BLaER1 (cell line): Measurements from ENCODE around the gene RGS12.

Source experiments
- H3K27ac ChIP-seq: shearing (Covaris generic); formaldehyde crosslinking; 2 replicates; pipeline ENCODE4 v1.8.1; 2022
- H3K27me3 ChIP-seq: shearing (Covaris generic); formaldehyde crosslinking; 2 replicates; pipeline ENCODE4 v1.8.1; 2022
- H3K36me3 ChIP-seq: shearing (Covaris generic); formaldehyde crosslinking; 2 replicates; pipeline ENCODE4 v1.8.1; 2022
- H3K4me1 ChIP-seq: shearing (Covaris generic); formaldehyde crosslinking; 2 replicates; pipeline ENCODE4 v1.8.1; 2022
- H3K4me2 ChIP-seq: shearing (Covaris generic); formaldehyde crosslinking; 2 replicates; pipeline ENCODE4 v1.8.1; 2022
- H3K4me3 ChIP-seq: shearing (Covaris generic); formaldehyde crosslinking; 2 replicates; pipeline ENCODE4 v1.8.1; 2022
- H3K9ac ChIP-seq: shearing (Covaris generic); formaldehyde crosslinking; 2 replicates; pipeline ENCODE4 v1.8.1; 2022
- H3K9me3 ChIP-seq: shearing (Covaris generic); formaldehyde crosslinking; 2 replicates; pipeline ENCODE4 v1.8.1; 2022
- H4K20me1 ChIP-seq: shearing (Covaris generic); formaldehyde crosslinking; 2 replicates; pipeline ENCODE4 v1.8.1; 2022
- Cebpa-rat ChIP-seq: shearing (Covaris generic); IDR thresholded peaks from 2 replicates; pipeline ENCODE4 v1.8.1; 2022

RGS12 gene

DNA sequence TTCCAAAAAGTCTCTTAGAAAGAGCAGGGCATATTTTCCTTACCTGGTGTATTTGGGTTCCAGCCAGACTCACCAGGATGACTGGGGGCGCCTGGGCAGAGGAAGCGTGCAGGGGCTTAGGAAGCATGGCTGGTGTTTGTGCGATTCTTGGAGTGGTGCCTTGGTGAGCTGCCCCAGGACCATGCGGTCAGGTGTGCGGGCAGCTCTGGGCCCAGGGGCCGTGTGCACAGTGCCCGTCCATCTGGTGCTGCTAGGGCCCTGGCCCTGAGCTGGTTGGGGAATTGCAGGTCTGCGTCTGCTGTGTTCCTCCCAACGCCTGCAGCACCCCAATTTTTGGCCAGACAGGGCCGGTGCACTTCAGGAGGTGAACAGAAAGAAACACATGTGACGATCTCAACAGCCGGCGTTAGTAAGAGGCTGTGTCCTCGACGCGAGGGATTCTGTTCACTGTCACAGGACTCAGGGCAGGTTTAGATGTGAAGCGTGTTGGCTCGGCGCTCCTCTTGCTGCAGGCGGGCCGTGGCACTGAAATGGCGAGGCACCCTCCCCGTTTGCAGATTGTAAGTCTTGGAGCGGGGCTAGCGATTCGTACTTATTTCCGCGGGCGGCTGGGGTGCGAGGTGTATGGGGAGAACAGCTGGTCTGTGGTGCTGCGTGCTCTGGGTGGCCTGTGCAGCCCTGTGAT, 15.2 kb downstream of the RGS12 start:
- Histone ChIP-seq H3K27me3 (no peaks in the 10 kb centered on the region), H3K9ac (peak overlapping the region; percentile 90), H3K36me3 (peaks cover 25% of the 10 kb centered on the region), H3K9me3 (no peaks in the 10 kb centered on the region), H3K4me2 (peak overlapping the region; percentile 96), H4K20me1 (peaks cover 39% of the 10 kb centered on the region), H3K27ac (peak overlapping the region; percentile 99), H3K4me1 (peaks cover 100% of the 10 kb centered on the region), H3K4me3 (peak overlapping the region; percentile 2; the same call in 1 of the 2 replicates)
- no peak for TF ChIP-seq Cebpa-rat

DNA sequence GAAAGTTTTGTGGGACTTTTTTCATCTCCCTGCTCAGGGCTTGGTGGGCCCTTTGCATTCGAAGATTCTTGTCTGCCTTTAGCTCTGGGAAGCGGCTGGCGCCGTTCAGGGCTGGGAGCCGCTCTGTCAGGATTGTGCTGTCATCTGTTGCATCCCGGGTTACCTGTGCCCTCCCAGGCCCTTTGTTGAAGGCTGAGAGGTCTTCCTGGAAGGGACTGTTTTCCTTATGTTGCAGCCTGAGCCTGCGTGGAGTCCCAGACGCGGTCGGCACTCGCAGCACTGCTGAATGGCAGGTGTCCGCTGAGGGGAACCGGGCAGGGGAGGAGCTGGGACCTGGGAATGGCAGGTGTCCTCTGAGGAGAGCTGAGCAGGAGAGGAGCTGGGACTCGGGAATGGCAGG, 15.9 kb downstream of the RGS12 start:
- no peaks in the 10 kb centered on the region for H3K27me3 ChIP-seq
- peak overlapping the region; percentile 96 for H3K4me2 ChIP-seq
- peaks cover 31% of the 10 kb centered on the region for H3K36me3 ChIP-seq
- H3K9ac ChIP-seq: peak overlapping the region; percentile 90; the same call in 1 of the 2 replicates
- no peak overlapping the region for H3K4me3 ChIP-seq
- H3K4me1 ChIP-seq: peaks cover 100% of the 10 kb centered on the region
- TF ChIP-seq Cebpa-rat: no peak
- H3K9me3 ChIP-seq: no peaks in the 10 kb centered on the region
- H4K20me1 ChIP-seq: peaks cover 41% of the 10 kb centered on the region
- peak overlapping the region; percentile 99 for H3K27ac ChIP-seq

DNA sequence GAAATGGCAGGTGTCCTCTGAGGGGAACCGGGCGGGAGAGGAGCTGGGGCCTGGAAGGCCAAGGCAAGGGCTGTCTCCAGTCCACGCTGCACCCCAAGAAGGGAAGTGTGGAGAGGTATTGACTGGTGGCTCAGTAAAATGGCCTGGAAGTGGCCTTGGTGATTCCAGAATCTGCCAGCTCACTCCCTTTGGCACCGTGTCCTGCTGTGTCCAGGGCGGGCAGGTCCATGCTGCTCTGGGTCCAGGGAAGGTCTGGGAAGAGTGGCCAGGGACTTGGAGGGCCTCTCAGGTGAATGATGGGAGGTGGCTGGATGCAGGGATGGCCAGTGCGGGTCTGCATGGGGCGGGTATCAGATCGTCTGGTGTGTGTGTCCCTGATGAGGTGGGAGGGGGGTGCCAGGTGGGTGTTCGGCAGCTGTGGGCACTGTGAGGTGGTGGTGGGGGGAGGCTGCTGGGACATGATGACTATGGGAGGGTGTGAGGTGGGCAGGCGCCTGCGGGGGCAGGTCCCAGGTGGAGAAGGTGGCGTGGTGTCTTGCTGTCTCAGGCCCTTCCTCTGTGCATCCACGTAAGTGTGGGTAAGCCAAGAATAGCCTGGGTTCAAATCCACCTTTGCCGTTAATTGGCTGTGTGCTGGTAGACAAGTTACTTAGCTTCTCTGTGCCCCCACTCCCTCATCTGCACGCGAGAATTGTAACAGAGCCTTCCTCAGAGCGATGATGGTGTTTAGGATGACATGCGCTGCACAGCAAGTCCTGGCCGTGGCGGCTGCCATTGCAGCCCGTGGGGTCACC, 17.7 kb downstream of the RGS12 start:
- no peak overlapping the region for H3K9ac ChIP-seq
- no peaks in the 10 kb centered on the region for H3K27me3 ChIP-seq
- H3K27ac ChIP-seq: peak overlapping the region; percentile 56
- H3K36me3 ChIP-seq: peaks cover 46% of the 10 kb centered on the region
- peaks cover 56% of the 10 kb centered on the region for H4K20me1 ChIP-seq
- no peak overlapping the region for H3K4me3 ChIP-seq
- no peaks in the 10 kb centered on the region for H3K9me3 ChIP-seq
- peak overlapping the region; percentile 96 for H3K4me2 ChIP-seq
- no peak for TF ChIP-seq Cebpa-rat
- H3K4me1 ChIP-seq: peaks cover 90% of the 10 kb centered on the region

DNA sequence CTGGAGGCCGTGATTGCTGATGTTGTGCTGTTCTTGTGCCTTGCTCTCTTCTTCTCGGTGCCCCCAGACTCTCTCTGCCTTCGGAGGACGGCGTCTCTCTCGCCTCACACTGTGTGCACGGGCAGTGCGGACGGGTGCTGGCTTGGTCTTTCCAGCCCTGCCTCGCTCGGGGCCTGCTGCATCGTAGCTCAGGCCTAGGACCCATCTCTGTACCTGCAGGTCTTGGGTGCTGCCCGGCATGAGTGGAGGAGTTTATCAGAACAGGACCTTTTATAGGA, 18.2 kb downstream of the RGS12 start:
- H3K9me3 ChIP-seq: no peaks in the 10 kb centered on the region
- peaks cover 51% of the 10 kb centered on the region for H3K36me3 ChIP-seq
- peak overlapping the region; percentile 56 for H3K27ac ChIP-seq
- peak overlapping the region; percentile 96 for H3K4me2 ChIP-seq
- peaks cover 62% of the 10 kb centered on the region for H4K20me1 ChIP-seq
- H3K4me3 ChIP-seq: no peak overlapping the region
- H3K9ac ChIP-seq: no peak overlapping the region
- H3K27me3 ChIP-seq: no peaks in the 10 kb centered on the region
- TF ChIP-seq Cebpa-rat: no peak
- H3K4me1 ChIP-seq: peaks cover 85% of the 10 kb centered on the region

DNA sequence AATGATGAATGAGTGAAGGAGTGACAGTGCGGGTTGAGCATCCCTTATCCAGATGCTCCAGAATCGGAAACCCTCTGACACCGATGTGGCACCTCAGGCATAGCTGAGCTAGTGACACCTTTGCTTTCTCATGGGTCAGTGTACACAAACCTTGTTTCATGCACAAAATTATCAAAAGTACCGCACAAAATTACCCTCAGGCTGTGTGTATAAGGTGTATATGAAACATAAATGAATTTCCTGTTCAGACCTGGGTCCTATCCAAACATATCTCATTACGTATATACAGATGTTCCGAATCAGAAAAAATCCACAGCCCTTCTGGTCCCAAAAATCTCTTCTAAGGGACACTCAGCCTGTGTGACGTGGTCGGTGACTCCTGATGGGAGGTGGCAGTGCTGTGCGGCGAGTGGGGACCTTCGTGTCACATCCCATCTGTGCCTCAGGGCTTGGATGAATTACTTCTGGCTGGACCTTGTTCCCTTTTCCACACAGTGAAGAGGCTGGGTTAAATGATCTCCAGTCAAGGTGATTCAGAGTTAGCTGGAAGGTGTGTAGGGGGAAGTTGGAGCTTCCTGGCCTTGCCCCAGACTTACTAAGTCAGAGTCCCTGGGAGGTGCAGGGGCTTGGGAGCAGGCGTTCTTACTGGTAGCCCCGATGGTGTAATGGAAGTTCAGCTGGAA, 18.8 kb downstream of the RGS12 start:
- Histone ChIP-seq H4K20me1 (peaks cover 68% of the 10 kb centered on the region), H3K36me3 (peaks cover 57% of the 10 kb centered on the region), H3K4me1 (peaks cover 79% of the 10 kb centered on the region), H3K27ac (peak overlapping the region; percentile 56; the same call in 1 of the 2 replicates), H3K27me3 (no peaks in the 10 kb centered on the region), H3K4me3 (no peak overlapping the region), H3K9ac (no peak overlapping the region), H3K9me3 (no peaks in the 10 kb centered on the region), H3K4me2 (0 out of 2 replicates have a peak overlapping the region, but pooled peaks have one; percentile 96)
- no peak for TF ChIP-seq Cebpa-rat

DNA sequence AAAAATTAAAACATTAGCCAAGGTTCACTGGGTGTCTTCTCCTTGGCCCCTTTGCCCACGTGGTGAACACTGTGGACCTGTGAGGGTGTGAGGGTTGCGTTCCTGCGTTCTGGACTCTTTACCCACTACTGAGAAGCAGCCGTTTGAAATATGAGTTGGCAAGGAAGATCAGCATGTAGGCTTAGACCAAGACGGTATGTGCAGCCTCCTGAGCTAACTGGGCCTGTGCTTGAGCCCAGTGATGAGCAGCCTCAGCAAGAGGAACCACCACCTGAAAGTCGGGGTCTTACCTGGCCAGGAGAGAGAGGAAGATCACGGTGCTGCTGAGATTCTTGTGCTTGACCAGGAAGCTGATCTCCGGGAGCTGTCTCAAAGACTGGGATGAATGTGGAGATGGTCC, 19.5 kb downstream of the RGS12 start:
- Histone ChIP-seq H3K36me3 (peaks cover 64% of the 10 kb centered on the region), H3K4me2 (no peak overlapping the region; the same call in 1 of the 2 replicates), H3K4me1 (peaks cover 76% of the 10 kb centered on the region), H4K20me1 (peaks cover 75% of the 10 kb centered on the region), H3K27me3 (no peaks in the 10 kb centered on the region), H3K9me3 (no peaks in the 10 kb centered on the region), H3K4me3 (no peak overlapping the region), H3K27ac (0 out of 2 replicates have a peak overlapping the region, but pooled peaks have one; percentile 56), H3K9ac (no peak overlapping the region)
- no peak for TF ChIP-seq Cebpa-rat

DNA sequence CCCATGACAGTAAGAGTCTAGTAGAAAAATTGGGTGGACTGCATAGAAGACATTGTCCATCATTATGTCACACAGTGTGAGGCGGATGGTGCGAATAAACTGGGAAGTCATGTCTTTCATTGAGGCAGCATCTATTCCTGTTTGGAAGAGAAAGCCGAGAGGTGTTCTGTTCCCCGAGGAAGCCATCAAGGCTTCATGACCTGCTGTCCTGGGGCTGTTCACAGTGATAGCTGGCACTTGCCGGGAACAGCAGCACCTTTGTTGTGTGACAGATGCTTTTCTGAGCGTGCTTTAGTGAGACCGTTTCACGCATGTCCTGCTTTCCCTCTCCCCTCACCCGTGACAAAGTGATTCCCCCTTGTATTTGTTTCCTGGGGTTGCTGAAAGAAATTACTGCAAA, 20.3 kb downstream of the RGS12 start:
- Histone ChIP-seq H3K4me1 (peaks cover 76% of the 10 kb centered on the region), H3K4me3 (no peak overlapping the region), H3K9ac (0 out of 2 replicates have a peak overlapping the region, but pooled peaks have one; percentile 14), H4K20me1 (peaks cover 83% of the 10 kb centered on the region), H3K9me3 (no peaks in the 10 kb centered on the region), H3K36me3 (peaks cover 72% of the 10 kb centered on the region), H3K27ac (peak overlapping the region; percentile 18), H3K27me3 (no peaks in the 10 kb centered on the region), H3K4me2 (peak overlapping the region; percentile 20)
- TF ChIP-seq Cebpa-rat: no peak

DNA sequence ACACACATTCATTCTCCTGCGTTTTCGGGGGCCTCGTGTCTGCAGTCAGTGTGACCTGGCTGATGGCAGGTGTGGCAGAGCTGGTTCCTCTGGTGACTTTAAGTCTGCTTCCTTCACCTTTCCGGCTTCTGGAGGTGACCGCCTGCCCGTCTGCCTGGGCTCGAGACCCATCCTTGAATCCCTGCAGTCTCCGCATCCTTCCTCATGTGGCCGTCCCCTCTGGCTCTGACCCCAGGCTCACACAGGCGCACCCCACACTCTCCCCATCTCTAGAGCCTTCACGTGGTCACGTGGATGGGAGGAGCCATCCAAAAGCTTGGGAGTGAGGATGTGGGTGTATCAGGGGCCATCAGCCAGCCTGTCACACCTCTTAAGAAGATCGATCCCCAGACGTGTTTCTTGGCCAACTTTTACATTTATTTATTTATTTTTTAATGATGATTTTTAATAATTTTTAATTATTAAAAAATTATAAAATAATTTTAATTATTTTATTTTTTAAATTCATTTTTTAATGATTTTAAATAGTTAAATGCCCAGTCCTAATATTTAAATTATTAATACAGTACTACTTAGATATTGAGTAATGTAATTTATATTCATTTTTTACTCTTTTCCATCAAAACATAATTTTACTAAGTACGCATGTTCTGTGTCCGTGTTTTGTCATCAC, 20.9 kb downstream of the RGS12 start:
- Histone ChIP-seq H3K27me3 (no peaks in the 10 kb centered on the region), H3K9ac (no peak overlapping the region), H4K20me1 (peaks cover 88% of the 10 kb centered on the region), H3K9me3 (no peaks in the 10 kb centered on the region), H3K4me1 (peaks cover 76% of the 10 kb centered on the region), H3K36me3 (peaks cover 78% of the 10 kb centered on the region), H3K4me3 (no peak overlapping the region), H3K27ac (peak overlapping the region; percentile 18), H3K4me2 (peak overlapping the region; percentile 20)
- TF ChIP-seq Cebpa-rat: no peak

DNA sequence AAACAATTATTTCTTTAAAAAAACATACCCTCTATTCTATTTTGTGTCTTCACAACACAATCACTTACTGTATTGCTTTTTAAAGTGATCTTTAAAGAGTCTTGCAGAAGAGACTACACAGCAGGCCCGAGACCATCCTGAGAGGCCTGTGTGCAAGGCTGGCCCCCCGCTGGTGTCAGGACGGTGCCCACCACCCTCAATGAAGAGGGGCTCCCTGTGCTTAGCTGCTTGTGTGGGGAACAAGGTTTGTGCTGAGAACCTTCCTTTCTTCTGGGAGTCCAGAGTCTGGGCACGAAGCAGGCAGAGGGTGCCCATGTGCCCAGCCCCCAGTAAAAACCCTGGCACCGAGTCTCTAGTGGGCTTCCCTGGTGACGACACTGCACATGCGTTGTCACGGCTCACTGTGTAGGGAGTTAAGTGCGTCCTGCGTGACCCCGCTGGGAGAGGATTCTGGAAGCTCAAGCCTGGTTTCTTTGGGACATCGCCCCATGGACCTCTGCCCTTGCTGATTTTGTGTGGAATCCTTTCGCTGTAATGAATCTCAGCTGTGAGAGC, 22.0 kb downstream of the RGS12 start:
- Histone ChIP-seq H4K20me1 (peaks cover 97% of the 10 kb centered on the region), H3K27me3 (no peaks in the 10 kb centered on the region), H3K4me3 (no peak overlapping the region), H3K4me1 (peaks cover 76% of the 10 kb centered on the region), H3K27ac (0 out of 2 replicates have a peak overlapping the region, but pooled peaks have one; percentile 44), H3K4me2 (no peak overlapping the region), H3K36me3 (peaks cover 88% of the 10 kb centered on the region), H3K9me3 (no peaks in the 10 kb centered on the region), H3K9ac (no peak overlapping the region)
- TF ChIP-seq Cebpa-rat: no peak
